ENCODE measurements around the gene C5orf15. TPM values are rescaled to one million over a fixed set of nuclear protein-coding genes. Genes with fewer than 3 reads are reported as not detected.
A peak's percentile ranks its signal among the peaks of the same experiment; 100 is the strongest.

Gene C5orf15
- total and polyA plus RNA-seq, 9 of the 15 experiments (the other 6 are each of a cell fraction or from before 2014, with no cell fraction given): 23.3 to 50.7 (median 35.5) TPM

- Histone ChIP-seq H2AFZ (ENCODE audit: low read depth, low read length) (no peak overlapping the region), H3K4me2 (ENCODE audit: insufficient read depth, low read length) (no peak overlapping the region), H3K9me3 (replicated peaks; ENCODE audit: control insufficient read depth, insufficient read depth, low read depth, low read length) (no peaks in the 10 kb centered on the region; the same call in 1 of the 2 replicates), H3K9ac (ENCODE audit: insufficient read depth in 1 of 2, low read depth in 2 of 2, low read length in 2 of 2) (no peak overlapping the region), H3K4me3 (no peak overlapping the region), H3K4me1 (replicated peaks in 1 of 2; ENCODE audit: control insufficient read depth in 2 of 2, insufficient read depth in 2 of 2, low read length in 2 of 2) (peaks cover 52 to 82% of the 10 kb centered on the region in 2 experiments), H3K79me2 (ENCODE audit: control insufficient read depth, insufficient read depth, low read length) (no peaks in the 10 kb centered on the region), H3K36me3 (ENCODE audit: control insufficient read depth, insufficient read depth, low read length) (no peaks in the 10 kb centered on the region), H3K27ac (ENCODE audit: extremely low read depth, low read depth, low read length) (peak overlapping the region; percentile 68; the same call in 1 of the 3 replicates), H3K27me3 (ENCODE audit: control insufficient read depth in 2 of 2, insufficient read depth in 2 of 2, low read length in 2 of 2) (no peaks in the 10 kb centered on the region), H3K9me1 (ENCODE audit: control insufficient read depth, insufficient read depth, low read length) (peaks cover 6% of the 10 kb centered on the region), H4K20me1 (replicated peaks; ENCODE audit: control insufficient read depth, insufficient read depth, low read length) (no peaks in the 10 kb centered on the region)
- FAIRE-seq (no peak), ATAC-seq (no peak), DNase-seq (ENCODE audit: extremely low read depth in 1 of 4, low spot score in 3 of 4) (no peak)
- ChIA-PET CTCF (ENCODE audit: low intra/inter-chr PET ratio) (no interaction called here), POLR2A (interaction anchor here (0.7 kb wide), 1 partner anchor 14 kb away, joined by 4 read pairs; no protein-coding TSS in a partner anchor)
- intact Hi-C loops (cut with micrococcal nuclease): no loop called here
- in situ Hi-C loops (cut with MboI): no loop called here
- no TSS peak for BruUV-seq (replicated peaks)
- 81% methylated on average over 5 of the region's 5 CpGs for WGBS (ENCODE audit: insufficient coverage, low coverage, missing lambda C conversion rate)
- no peak for TF ChIP-seq PURB (CRISPR knock-in tag; IDR thresholded peaks at IDR 0.05; ENCODE audit: low read depth)
- TF ChIP-seq GABPB1 (CRISPR knock-in tag; IDR thresholded peaks at IDR 0.05): no peak
- TF ChIP-seq ZNF551 (CRISPR knock-in tag; IDR thresholded peaks at IDR 0.05): no peak
- no peak for TF ChIP-seq HNRNPK (IDR thresholded peaks at IDR 0.05; ENCODE audit: low read depth, low read length, poor library complexity, severe bottlenecking)
- no peak for TF ChIP-seq NELFE (IDR thresholded peaks at IDR 0.05; ENCODE audit: insufficient read depth, insufficient read length)
- no peak for TF ChIP-seq SIN3A (IDR thresholded peaks at IDR 0.05; ENCODE audit: borderline replicate concordance in 2 of 2, control insufficient read depth in 1 of 2, low read depth in 2 of 2, low read length in 2 of 2)
- TF ChIP-seq E4F1 (CRISPR knock-in tag; IDR thresholded peaks at IDR 0.05; ENCODE audit: borderline replicate concordance): no peak
- TF ChIP-seq E2F4 (CRISPR knock-in tag; IDR thresholded peaks at IDR 0.05; ENCODE audit: low read depth): no peak
- no peak for TF ChIP-seq RAD21 (CRISPR knock-in tag; conservative IDR thresholded peaks at IDR 0.05 in 1 of 2, IDR thresholded peaks at IDR 0.05 in 1 of 2)
- no peak for TF ChIP-seq STAG1 (CRISPR knock-in tag; IDR thresholded peaks at IDR 0.05; ENCODE audit: borderline replicate concordance)
- TF ChIP-seq BRD4 (IDR thresholded peaks at IDR 0.05): no peak
- no peak for TF ChIP-seq ZNF586 (CRISPR knock-in tag; conservative IDR thresholded peaks at IDR 0.05)
- no peak for TF ChIP-seq CXXC5 (CRISPR knock-in tag; IDR thresholded peaks at IDR 0.05)
- TF ChIP-seq ZNF384 (IDR thresholded peaks at IDR 0.05; ENCODE audit: low read depth, low read length): no peak
- no peak for TF ChIP-seq ZNF232 (CRISPR knock-in tag; IDR thresholded peaks at IDR 0.05)
- no peak for TF ChIP-seq THRAP3 (IDR thresholded peaks at IDR 0.05; ENCODE audit: borderline replicate concordance)
- no peak for TF ChIP-seq CREBBP (IDR thresholded peaks at IDR 0.05; ENCODE audit: low read depth, low read length)
Observed at GRCh38 chr5:133935667-133935940, 32.8 kb downstream of the C5orf15 start.

Data from K562 (cell line).